ENCODE data around the gene CLC.

GRCh38 chr19:39695759-39696158, 42.1 kb downstream of the CLC start:
- TF ChIP-seq CTCF (IDR thresholded peaks at IDR 0.05) (no peak), EP300 (IDR thresholded peaks at IDR 0.05; ENCODE audit: low read depth) (no peak)

All from transverse colon (tissue), 3 donors.